ENCODE results near the gene IL32. TPM values are rescaled to one million over a fixed set of nuclear protein-coding genes. Genes with fewer than 3 reads are reported as not detected.
A peak's percentile ranks its signal among the peaks of the same experiment; 100 is the strongest.

The IL32 gene
- polyA plus RNA-seq, 2 donors: 16.5 to 19.0 TPM

DNA sequence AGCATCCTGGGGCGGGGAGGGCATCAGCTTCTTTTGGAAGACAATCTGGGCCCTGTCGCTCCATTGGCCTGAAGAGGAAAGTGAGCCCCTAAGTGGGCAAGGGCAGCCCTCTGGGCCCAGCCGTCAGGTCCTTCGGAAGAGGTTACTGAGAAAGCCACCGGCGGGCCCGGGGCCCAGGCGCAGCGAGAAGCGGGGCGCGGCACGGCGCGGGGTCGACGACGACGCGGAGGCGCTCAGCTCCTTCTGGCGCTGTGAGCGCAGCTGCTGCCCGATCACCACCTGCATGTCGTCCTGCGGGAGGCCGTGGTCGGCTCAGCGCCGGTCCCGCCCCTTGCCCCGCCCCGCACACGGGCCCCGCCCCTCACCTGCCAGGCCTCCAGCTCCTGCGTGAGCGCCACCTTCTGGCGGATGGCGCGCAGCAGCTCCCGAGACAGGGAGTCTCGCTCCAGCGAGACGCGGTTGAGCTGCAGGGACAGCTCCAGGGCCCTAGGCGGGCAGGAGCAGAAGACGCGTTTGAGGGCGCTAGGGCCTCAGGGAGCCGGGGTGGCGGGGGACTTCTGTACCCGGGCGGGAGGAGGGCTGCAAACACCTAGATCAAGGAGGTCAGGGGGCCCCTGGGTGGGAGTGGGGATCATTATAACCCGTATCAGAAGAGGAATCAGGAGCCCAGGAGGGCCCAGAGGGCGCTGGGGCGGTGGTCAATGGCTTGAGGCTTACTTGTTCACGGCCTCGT is 37.3 kb upstream of the IL32 start:
- 14 to 17% methylated on average over 49 to 58 of the region's 58 CpGs for WGBS, 2 donors
- H3K27ac ChIP-seq (ENCODE audit: low read depth in 2 of 2, low read length in 1 of 2): peak overlapping the region in 1 of 2 donors; percentile 23
- peaks cover 5 to 36% of the 10 kb centered on the region in 2 donors for H3K36me3 ChIP-seq (ENCODE audit: control insufficient read depth in 2 of 2, insufficient read depth in 2 of 2, low read length in 1 of 2)
- H3K9me3 ChIP-seq (ENCODE audit: control insufficient read depth in 2 of 2, insufficient read depth in 1 of 2, low read depth in 1 of 2, low read length in 1 of 2): peaks cover 0 to 3% of the 10 kb centered on the region in 2 donors
- no peak overlapping the region for H3K4me3 ChIP-seq (ENCODE audit: low read depth in 1 of 2, low read length in 2 of 2)
- peaks cover 9 to 26% of the 10 kb centered on the region in 2 donors for H3K4me1 ChIP-seq (ENCODE audit: control insufficient read depth in 2 of 2, insufficient read depth in 2 of 2, low read length in 1 of 2)
- no peaks in the 10 kb centered on the region for H3K27me3 ChIP-seq (ENCODE audit: control insufficient read depth in 1 of 2, insufficient read depth in 2 of 2, low read length in 2 of 2)

DNA sequence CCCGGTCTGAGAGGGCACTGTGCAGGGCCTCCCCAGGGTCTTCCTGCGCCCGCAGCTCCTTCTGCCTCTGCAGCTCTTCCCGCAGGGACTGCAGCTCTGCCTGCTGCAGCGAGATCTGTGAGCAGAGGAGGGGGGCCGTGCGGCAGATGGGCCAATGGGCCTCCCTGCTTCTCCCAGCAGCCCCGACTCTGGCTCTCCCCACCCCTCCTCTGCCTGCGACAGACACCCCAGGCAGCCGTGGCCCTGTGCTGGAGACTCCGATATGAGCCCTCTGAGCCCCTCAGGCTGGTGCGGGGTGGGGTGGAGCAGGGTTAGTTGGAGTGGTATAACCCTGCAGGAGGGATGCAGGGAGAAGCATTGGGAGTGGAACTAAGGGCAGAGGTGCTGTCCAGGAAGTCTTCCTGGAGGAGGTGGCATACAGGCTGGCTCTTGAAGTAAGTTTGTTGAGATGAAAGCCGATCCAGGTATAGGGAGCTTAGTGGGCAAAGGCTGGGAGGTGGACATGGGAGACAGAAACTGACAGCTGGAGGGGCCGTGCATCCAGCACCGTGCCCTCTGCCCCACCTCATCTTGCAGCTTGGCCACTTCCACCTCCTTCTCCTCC is 36.6 kb upstream of the IL32 start:
- Histone ChIP-seq H3K27ac (ENCODE audit: low read depth in 2 of 2, low read length in 1 of 2) (no peak overlapping the region), H3K9me3 (ENCODE audit: control insufficient read depth in 2 of 2, insufficient read depth in 1 of 2, low read depth in 1 of 2, low read length in 1 of 2) (peaks cover 0 to 3% of the 10 kb centered on the region in 2 donors), H3K4me1 (ENCODE audit: control insufficient read depth in 2 of 2, insufficient read depth in 2 of 2, low read length in 1 of 2) (peaks cover 7 to 19% of the 10 kb centered on the region in 2 donors), H3K36me3 (ENCODE audit: control insufficient read depth in 2 of 2, insufficient read depth in 2 of 2, low read length in 1 of 2) (peaks cover 5 to 36% of the 10 kb centered on the region in 2 donors), H3K4me3 (ENCODE audit: low read depth in 1 of 2, low read length in 2 of 2) (no peak overlapping the region), H3K27me3 (ENCODE audit: control insufficient read depth in 1 of 2, insufficient read depth in 2 of 2, low read length in 2 of 2) (no peaks in the 10 kb centered on the region)
- 22 to 48% methylated on average over 15 of the region's 15 CpGs for WGBS, 2 donors

DNA sequence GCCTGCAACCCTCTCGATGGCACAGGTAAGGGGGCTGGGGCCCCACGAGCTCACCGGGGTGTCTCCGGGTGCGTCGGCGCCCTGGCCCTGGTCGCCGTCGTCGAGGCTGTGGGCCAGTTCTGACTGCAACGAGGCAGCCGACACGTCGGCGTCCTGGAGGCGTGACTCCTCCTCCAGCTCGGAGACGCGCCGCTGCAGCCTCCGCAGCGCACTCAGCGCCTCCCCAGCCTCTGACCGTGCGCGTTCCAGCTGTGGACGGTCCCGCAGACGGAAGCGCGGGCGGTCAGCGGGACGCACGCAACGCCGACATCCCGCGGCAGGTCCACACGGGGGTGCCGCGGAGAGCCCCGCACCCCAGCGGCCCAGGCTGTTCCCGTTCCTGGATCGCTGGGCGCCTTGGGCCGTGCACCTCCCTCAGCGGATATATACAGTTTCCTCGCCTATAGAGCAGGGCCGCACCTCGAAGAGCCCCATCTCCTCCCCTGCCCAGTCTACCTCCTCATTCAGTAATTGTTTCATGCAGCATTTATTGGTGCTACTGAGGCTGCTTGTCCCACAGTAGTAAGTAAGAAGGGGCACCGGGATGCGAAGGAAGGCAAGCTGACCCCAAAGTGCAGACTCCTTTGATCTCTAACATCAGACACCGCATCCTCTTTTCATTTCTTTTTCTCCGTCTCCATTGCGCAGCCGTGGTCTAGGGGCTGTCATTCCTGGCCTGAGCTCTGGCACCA is 35.8 kb upstream of the IL32 start:
- Histone ChIP-seq H3K4me1 (ENCODE audit: control insufficient read depth in 2 of 2, insufficient read depth in 2 of 2, low read length in 1 of 2) (peaks cover 7 to 19% of the 10 kb centered on the region in 2 donors), H3K27ac (ENCODE audit: low read depth in 2 of 2, low read length in 1 of 2) (no peak overlapping the region), H3K4me3 (ENCODE audit: low read depth in 1 of 2, low read length in 2 of 2) (peak overlapping the region in 1 of 2 donors; percentile 3), H3K27me3 (ENCODE audit: control insufficient read depth in 1 of 2, insufficient read depth in 2 of 2, low read length in 2 of 2) (no peaks in the 10 kb centered on the region), H3K9me3 (ENCODE audit: control insufficient read depth in 2 of 2, insufficient read depth in 1 of 2, low read depth in 1 of 2, low read length in 1 of 2) (peaks cover 0 to 3% of the 10 kb centered on the region in 2 donors), H3K36me3 (ENCODE audit: control insufficient read depth in 2 of 2, insufficient read depth in 2 of 2, low read length in 1 of 2) (peaks cover 5 to 36% of the 10 kb centered on the region in 2 donors)
- 8 to 33% methylated on average over 37 to 59 of the region's 59 CpGs for WGBS, 2 donors

DNA sequence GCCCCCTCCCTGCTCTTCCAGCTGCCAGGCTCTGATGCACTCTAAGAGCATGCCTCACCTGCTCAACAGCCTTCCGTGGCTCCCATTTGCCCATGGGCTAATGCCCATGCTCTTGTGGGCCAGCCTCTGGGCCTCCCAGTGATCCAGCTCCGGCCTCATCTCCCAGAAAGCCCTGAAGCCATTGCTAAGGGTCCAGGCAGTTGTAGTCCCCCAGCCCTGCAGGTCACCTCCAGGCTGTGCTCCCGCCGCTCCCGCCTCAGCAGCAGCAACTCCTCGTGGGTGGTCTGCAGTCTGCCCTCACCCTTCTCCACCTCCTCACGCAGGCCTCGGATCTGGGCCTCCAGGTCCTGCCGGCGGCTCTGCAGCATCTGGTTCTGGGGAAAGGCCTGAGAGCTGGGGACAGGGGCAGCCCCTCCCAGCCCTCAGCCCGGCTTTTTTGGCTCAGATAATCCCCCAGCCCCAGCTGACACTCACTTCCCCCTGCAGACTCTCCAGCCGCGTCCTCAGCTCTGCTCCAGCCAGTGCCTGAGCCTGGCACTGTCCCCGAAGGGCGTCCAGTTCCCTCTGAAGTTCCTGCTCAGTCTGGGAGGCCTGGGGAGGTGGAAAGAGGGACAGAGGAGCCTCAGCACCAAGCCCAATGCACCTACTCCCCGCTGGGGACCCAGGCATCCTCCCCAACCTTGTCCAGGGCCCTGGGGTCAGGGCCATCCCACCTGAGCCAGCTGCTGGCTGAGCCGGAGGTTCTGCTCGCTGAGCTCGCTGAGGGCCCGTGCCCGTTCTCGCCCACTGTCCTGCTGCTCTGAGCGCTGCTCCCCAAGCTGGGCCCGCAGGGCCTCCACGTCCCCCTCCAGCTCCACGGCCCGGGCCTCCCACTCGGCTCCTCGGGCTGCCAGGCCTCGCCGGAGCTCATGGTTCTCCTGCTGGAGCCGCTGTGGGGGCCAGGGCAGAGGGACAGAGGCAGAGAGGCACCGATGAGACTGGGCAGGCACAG is 34.9 kb upstream of the IL32 start:
- 75 to 79% methylated on average over 33 of the region's 33 CpGs for WGBS, 2 donors
- H3K27me3 ChIP-seq (ENCODE audit: control insufficient read depth in 1 of 2, insufficient read depth in 2 of 2, low read length in 2 of 2): no peaks in the 10 kb centered on the region
- peaks cover 5 to 36% of the 10 kb centered on the region in 2 donors for H3K36me3 ChIP-seq (ENCODE audit: control insufficient read depth in 2 of 2, insufficient read depth in 2 of 2, low read length in 1 of 2)
- peaks cover 0 to 3% of the 10 kb centered on the region in 2 donors for H3K9me3 ChIP-seq (ENCODE audit: control insufficient read depth in 2 of 2, insufficient read depth in 1 of 2, low read depth in 1 of 2, low read length in 1 of 2)
- peaks cover 7 to 19% of the 10 kb centered on the region in 2 donors for H3K4me1 ChIP-seq (ENCODE audit: control insufficient read depth in 2 of 2, insufficient read depth in 2 of 2, low read length in 1 of 2)
- no peak overlapping the region for H3K27ac ChIP-seq (ENCODE audit: low read depth in 2 of 2, low read length in 1 of 2)
- no peak overlapping the region for H3K4me3 ChIP-seq (ENCODE audit: low read depth in 1 of 2, low read length in 2 of 2)

DNA sequence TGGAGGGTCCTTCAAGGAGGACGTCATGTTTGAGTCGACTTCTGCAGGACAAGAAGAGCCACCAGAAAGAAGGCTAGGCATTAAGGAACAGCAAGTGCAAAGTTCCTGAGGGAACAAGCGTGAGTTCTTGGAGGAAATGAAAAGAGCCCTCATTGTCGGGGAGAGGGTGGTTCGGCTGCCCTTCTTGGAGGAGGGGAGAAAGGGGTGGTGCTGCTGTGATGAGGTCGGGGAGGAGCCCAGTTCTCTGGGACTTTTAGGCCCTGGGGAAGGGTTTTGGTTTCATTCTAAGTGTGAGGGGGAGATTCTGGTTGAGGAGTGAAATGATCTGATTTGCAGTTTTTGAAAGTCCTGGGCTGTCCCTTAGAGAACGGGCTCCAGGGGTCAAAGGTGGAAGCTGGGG is 32.8 kb upstream of the IL32 start:
- Histone ChIP-seq H3K27ac (ENCODE audit: low read depth in 2 of 2, low read length in 1 of 2) (no peak overlapping the region), H3K9me3 (ENCODE audit: control insufficient read depth in 2 of 2, insufficient read depth in 1 of 2, low read depth in 1 of 2, low read length in 1 of 2) (peaks cover 0 to 3% of the 10 kb centered on the region in 2 donors), H3K4me1 (ENCODE audit: control insufficient read depth in 2 of 2, insufficient read depth in 2 of 2, low read length in 1 of 2) (peaks cover 7 to 20% of the 10 kb centered on the region in 2 donors), H3K36me3 (ENCODE audit: control insufficient read depth in 2 of 2, insufficient read depth in 2 of 2, low read length in 1 of 2) (peaks cover 0 to 17% of the 10 kb centered on the region in 2 donors), H3K27me3 (ENCODE audit: control insufficient read depth in 1 of 2, insufficient read depth in 2 of 2, low read length in 2 of 2) (no peaks in the 10 kb centered on the region), H3K4me3 (ENCODE audit: low read depth in 1 of 2, low read length in 2 of 2) (no peak overlapping the region)
- WGBS, 2 donors: 45 to 49% methylated on average over 7 of the region's 7 CpGs

DNA sequence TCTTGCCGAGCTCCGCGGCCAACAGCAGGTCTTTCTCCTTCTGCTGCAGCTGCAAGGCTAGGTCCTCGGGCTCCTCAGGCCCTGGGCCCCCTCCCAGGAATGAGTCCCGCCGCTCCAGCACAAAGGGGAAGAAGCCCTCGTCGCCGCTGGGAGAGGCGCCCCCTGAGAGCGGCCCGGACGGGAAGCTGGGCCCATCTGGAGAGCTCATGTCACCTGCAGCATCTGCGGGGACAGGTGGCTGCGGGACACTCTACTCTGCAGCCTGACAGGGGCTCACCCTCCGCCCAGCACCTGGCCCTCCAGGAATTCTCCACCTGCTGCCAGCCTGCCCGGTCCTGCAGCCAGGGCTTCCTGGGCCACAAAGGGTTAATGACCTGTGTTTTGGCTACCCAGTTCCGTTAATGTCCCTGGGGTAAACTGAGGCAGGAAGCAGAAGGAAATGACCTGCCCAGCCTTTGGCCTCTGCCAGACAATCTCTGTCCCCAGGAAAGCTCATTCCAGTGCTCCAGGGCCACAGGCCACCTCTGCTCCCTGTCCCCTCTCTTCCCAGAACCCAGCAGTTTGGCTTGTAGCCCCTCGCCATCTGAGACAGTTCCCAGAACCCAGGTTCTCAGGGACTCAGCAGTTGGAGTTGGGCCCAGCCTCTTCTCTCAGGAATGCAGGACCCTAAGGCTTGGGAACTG is 30.0 kb upstream of the IL32 start:
- H3K27me3 ChIP-seq (ENCODE audit: control insufficient read depth in 1 of 2, insufficient read depth in 2 of 2, low read length in 2 of 2): peaks cover 0 to 3% of the 10 kb centered on the region in 2 donors
- peak overlapping the region; percentile 64 to 84 for H3K27ac ChIP-seq (ENCODE audit: low read depth in 2 of 2, low read length in 1 of 2)
- H3K36me3 ChIP-seq (ENCODE audit: control insufficient read depth in 2 of 2, insufficient read depth in 2 of 2, low read length in 1 of 2): peaks cover 0 to 7% of the 10 kb centered on the region in 2 donors
- peak overlapping the region; percentile 61 to 69 for H3K4me3 ChIP-seq (ENCODE audit: low read depth in 1 of 2, low read length in 2 of 2)
- peaks cover 4 to 5% of the 10 kb centered on the region in 2 donors for H3K4me1 ChIP-seq (ENCODE audit: control insufficient read depth in 2 of 2, insufficient read depth in 2 of 2, low read length in 1 of 2)
- no peaks in the 10 kb centered on the region for H3K9me3 ChIP-seq (ENCODE audit: control insufficient read depth in 2 of 2, insufficient read depth in 1 of 2, low read depth in 1 of 2, low read length in 1 of 2)
- WGBS, 2 donors: 50 to 53% methylated on average over 17 to 19 of the region's 19 CpGs

DNA sequence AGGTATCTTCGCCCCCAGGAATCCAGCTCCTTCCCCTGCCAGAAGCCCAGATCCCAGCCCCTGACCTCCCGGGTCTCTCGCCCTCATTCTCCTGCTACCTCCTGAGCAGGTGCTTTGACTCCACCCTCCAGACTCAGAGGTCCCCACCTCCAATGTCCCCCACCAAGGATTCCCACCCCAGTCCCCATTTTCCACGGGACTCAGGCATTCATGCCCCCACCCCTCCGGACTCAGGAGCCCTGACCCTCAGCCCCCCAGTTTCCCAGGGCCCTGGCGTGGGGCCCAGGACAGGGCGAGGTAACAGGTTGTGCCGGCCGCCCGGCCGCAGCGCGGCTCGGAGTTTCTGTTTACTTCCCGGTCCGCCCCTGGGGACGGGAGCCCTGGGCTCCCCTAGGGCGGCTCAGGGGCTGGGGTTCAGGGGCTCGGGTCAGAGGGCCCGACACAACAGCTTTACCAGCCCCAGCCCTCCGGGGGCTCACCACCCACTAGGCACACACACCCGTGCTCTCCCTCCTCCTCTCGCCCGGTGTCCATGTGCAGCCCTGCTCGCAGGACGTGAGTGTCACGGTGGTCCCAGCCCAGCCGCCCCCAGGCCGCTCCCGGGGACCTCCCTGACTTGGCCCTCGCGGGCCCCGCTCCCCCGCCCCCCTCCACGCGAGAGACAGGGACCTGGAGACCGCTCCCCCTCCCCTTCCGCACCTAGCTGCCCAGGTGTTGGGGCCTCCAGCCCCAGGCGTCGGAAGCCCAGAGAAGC is 29.3 kb upstream of the IL32 start:
- no peaks in the 10 kb centered on the region for H3K9me3 ChIP-seq (ENCODE audit: control insufficient read depth in 2 of 2, insufficient read depth in 1 of 2, low read depth in 1 of 2, low read length in 1 of 2)
- H3K27me3 ChIP-seq (ENCODE audit: control insufficient read depth in 1 of 2, insufficient read depth in 2 of 2, low read length in 2 of 2): peaks cover 0 to 3% of the 10 kb centered on the region in 2 donors
- 1 to 2% methylated on average over 36 to 40 of the region's 40 CpGs for WGBS, 2 donors
- H3K4me3 ChIP-seq (ENCODE audit: low read depth in 1 of 2, low read length in 2 of 2): peak overlapping the region; percentile 61 to 69
- peak overlapping the region; percentile 84 to 85 for H3K27ac ChIP-seq (ENCODE audit: low read depth in 2 of 2, low read length in 1 of 2)
- H3K36me3 ChIP-seq (ENCODE audit: control insufficient read depth in 2 of 2, insufficient read depth in 2 of 2, low read length in 1 of 2): peaks cover 0 to 4% of the 10 kb centered on the region in 2 donors
- H3K4me1 ChIP-seq (ENCODE audit: control insufficient read depth in 2 of 2, insufficient read depth in 2 of 2, low read length in 1 of 2): peaks cover 4 to 5% of the 10 kb centered on the region in 2 donors

DNA sequence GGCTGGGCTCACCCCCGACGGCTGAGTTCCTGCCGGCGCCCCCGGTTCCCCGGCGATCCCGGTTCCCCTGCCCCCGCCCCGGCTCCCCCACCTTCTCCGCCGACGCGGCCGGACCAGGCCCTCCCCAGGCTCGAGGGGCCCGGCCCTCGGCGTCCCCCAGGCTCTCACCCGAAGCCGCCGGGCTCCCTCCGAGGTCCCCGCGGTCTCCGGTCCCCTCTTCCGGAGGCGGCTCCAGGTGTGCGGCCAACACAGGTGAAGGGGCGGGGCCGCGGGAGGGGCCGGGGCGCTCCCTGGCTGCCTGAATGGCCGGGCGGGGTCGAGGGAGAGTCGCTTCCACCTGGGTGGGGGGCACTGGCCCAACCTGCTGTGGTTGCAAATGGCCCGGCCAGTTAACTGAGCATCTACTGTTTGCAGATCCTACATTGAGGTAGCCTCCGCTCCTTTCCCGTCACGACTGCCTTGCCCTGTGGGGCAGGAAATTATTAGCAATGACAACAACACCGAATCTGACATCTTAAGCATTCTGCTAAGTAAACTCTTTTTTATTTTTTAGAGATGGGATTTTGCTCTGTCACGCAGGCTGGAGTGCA is 28.6 kb upstream of the IL32 start, which contains the start of gene BICDL2:
Gene BICDL2 (minus strand): TSS at position 219 of the 590 bp plus-strand sequence. CDS start 1,448 bp downstream, outside the sequence.
- peaks cover 0 to 3% of the 10 kb centered on the region in 2 donors for H3K27me3 ChIP-seq (ENCODE audit: control insufficient read depth in 1 of 2, insufficient read depth in 2 of 2, low read length in 2 of 2)
- peak within 1 kb of the TSS; percentile 61 to 69 for H3K4me3 ChIP-seq (ENCODE audit: low read depth in 1 of 2, low read length in 2 of 2)
- 4 to 7% methylated on average over 19 to 44 of the region's 44 CpGs for WGBS, 2 donors
- H3K4me1 ChIP-seq (ENCODE audit: control insufficient read depth in 2 of 2, insufficient read depth in 2 of 2, low read length in 1 of 2): peaks cover 0 to 5% of the 10 kb centered on the region in 2 donors
- no peaks in the 10 kb centered on the region for H3K9me3 ChIP-seq (ENCODE audit: control insufficient read depth in 2 of 2, insufficient read depth in 1 of 2, low read depth in 1 of 2, low read length in 1 of 2)
- peaks cover 0 to 4% of the 10 kb centered on the region in 2 donors for H3K36me3 ChIP-seq (ENCODE audit: control insufficient read depth in 2 of 2, insufficient read depth in 2 of 2, low read length in 1 of 2)
- H3K27ac ChIP-seq (ENCODE audit: low read depth in 2 of 2, low read length in 1 of 2): peak within 1 kb of the TSS; percentile 85 to 92

Data from esophagus (tissue), 2 donors.